Measurements from ENCODE around the gene CIB4.
A peak's percentile ranks its signal among the peaks of the same experiment; 100 is the strongest.
"Not testable (repeated sequence)": the region's sequence is repeated elsewhere in the genome, so short reads cannot be mapped to it uniquely, and the experiment has no call there.

CIB4 gene

DNA sequence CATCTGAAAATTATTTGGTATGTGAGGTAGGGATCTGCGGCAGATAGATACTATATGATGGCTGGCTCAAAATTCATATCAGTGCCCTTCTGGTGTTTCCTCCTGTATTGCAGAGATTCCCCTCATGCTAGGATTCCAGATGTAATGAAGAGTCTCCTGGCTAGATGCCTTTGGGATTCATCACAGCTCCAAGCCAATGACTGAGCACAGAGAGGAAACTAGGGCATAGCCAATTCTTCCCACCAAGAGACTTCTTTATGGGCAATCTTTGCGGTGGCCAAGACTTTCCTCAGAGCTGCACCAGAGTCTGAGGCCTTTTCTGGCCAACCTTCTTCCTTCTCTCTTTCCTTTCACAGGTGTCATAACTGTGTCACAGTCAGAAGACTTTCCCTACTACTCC is 25.5 kb upstream of the CIB4 start:
- DNase-seq (ENCODE audit: low read depth): no peak

- DNase-seq (ENCODE audit: low read depth): not testable (repeated sequence)
Observed at GRCh38 chr2:26665296-26665695, 24.1 kb upstream of the CIB4 start.

DNA sequence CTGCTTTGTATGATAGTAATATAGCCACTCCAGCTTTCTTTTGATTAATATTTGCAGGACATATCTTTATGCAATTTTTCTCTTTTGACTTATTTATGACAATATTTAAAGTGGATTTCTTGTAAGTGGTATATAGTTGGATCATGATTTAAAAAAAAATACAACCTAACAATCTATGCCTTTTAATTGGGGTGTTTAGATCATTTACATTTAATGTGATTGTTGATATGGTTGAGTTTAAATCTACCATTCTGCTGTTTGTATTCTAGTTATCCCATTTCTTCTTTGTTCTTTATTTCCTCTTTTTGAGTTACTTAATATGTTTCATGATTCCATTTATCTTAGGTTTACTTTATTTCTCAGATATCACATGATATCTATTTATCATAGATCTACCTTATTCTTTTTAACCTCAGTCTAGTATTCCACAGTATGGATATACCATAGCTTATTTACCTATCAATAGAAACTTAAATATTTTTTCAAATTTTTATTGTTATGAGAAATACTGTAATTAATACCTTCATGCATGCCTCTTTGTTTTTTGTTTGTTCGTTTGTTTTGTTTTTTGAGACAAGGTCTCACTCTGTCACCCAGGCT is 19.3 kb upstream of the CIB4 start:
- no peak for DNase-seq (ENCODE audit: low read depth)

DNA sequence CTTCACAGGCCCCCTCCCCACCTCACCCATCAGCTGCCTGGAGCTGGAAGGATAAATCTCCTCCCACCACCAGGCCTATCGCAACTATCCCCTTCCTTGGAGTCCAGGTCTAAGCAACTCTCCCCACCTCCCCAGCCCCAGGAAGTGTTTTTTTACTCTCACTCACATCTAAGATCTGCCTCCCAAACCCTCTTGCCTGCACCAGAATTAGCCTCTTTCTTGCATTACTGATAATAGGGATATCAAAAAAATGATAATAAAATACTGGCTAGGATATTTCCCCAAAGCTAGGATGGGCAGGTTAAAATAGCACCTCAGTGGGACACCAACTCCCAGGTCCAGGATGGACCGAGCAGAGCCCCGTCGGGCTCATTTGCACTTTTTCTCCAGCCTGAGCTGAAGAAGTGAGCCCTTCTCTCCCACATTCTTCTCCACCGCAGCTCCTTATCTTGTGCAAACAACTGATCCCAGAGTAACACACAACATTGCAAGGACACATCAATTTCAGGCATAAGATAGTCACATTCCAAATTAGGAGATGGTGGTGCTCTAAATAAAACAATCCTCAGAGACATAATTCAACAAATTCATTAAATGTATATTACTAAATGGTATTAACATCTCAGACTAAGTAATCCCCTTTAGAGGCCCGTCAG is 17.7 kb upstream of the CIB4 start:
- no peak for DNase-seq (ENCODE audit: low read depth)

- no peak for DNase-seq (ENCODE audit: low read depth)
Observed at GRCh38 chr2:26657265-26657664, 16.1 kb upstream of the CIB4 start.

- no peak for DNase-seq (ENCODE audit: low read depth)
Observed at GRCh38 chr2:26655611-26656195, 14.5 kb upstream of the CIB4 start.

DNA sequence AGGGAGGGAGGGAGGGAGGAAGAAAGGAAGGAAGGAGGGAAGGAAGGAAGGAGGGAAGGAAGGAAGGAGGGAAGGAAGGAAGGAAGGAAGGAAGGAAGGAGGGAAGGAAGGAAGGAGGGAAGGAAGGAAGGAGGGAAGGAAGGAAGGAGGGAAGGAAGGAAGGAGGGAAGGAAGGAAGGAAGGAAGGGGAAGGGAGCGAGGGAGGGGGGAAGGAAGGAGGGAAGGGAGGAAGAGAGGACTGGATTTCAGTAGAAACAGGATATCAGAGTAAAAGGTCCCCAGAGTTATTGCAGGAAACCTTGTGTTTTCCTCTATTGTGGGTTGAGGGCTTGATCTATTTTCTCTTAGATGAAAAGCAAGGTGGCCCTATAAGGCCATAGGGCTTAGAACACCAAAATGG is 14.0 kb upstream of the CIB4 start:
- not testable (repeated sequence) for DNase-seq (ENCODE audit: low read depth)

DNA sequence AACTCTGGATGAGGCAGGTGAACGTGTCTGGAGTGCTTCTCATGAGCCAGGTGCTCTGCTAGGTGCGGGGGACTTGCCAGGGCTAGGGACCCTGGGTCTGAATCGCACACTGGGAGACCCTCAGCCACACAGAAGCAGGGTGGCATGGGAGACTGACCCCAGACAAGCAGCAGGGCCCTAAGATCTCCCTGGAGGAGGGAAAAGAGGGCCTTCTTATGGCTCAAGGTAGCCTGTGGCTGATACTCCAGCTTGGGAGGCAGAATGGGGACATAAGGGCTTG is 12.8 kb upstream of the CIB4 start:
- DNase-seq (ENCODE audit: low read depth): no peak

GRCh38 chr2:26653207-26654060 is 12.3 kb upstream of the CIB4 start:
- DNase-seq (ENCODE audit: low read depth): no peak

DNA sequence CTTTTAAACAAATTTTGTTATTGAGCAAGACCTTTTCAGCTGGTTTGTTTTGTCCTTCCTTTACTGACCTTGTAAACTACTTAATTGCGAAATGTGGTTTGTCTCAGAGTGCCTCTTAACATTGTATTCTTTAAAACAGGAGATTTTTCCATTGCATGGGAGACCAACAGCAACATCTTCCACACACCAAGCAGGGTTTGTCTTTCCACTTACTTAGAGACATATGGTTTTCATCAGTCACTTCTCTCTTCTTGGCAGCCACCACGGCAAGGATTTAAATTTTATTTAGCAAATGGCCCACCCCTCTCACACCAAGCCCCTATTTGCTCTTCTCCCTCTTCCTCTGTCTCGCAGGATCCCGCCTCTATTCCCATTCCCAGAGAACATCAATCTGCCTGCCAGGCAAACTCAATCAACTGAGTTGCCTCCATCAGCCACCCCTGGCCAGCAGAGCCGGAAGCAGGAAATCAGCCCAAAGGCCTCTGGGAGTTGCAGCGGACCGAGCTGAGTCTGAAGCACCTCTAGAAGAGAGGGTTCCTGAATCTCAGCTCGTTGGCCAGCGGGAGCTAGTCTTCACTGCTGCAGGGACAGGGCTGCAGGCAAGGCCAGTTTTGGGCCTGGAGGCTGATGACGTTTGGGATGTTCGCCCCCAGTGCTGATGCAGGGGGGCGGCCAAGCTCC is 11.3 kb upstream of the CIB4 start:
- DNase-seq (ENCODE audit: low read depth): peak; percentile 84

- no peak for DNase-seq (ENCODE audit: low read depth)
Observed at GRCh38 chr2:26651799-26652198, 10.6 kb upstream of the CIB4 start.

DNA sequence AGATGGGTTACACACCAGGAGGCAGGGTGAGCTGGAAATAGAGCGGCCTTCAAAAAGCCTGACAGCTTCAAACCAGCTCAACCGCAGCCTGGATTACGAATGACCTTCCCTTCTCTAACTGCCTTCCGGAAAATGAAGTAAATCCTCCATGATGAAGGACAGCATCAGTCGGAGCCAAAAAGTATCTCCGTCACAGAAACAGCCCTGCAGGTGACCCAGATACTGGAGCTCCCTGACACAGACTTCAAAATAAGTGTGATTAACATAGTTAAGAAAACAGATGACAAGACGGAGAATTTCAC is 10.3 kb upstream of the CIB4 start:
- peak; percentile 34 for DNase-seq (ENCODE audit: low read depth)

GRCh38 chr2:26650713-26651469 is 9.7 kb upstream of the CIB4 start:
- DNase-seq (ENCODE audit: low read depth): no peak

GRCh38 chr2:26649992-26650712 is 9.0 kb upstream of the CIB4 start:
- DNase-seq (ENCODE audit: low read depth): no peak

- no peak for DNase-seq (ENCODE audit: low read depth)
Observed at GRCh38 chr2:26649322-26649721, 8.2 kb upstream of the CIB4 start.

- DNase-seq (ENCODE audit: low read depth): no peak
Observed at GRCh38 chr2:26648516-26648915, 7.3 kb upstream of the CIB4 start.

- no peak for DNase-seq (ENCODE audit: low read depth)
Observed at GRCh38 chr2:26647981-26648380, 6.8 kb upstream of the CIB4 start.

GRCh38 chr2:26646986-26647672 is 6.0 kb upstream of the CIB4 start:
- DNase-seq (ENCODE audit: low read depth): no peak

GRCh38 chr2:26645762-26646161 is 4.6 kb upstream of the CIB4 start:
- no peak for DNase-seq (ENCODE audit: low read depth)

GRCh38 chr2:26644188-26644835 is 3.1 kb upstream of the CIB4 start:
- no peak for DNase-seq (ENCODE audit: low read depth)

Measured in iris pigment epithelial cell (primary cell).